HEK293T (cell line): ENCODE data around the gene WDR27.

ENCODE experiments used
- CTCF ChIA-PET: fragments of 350-600 bp; formaldehyde crosslinking; extraction: SDS; loops from one replicate; lab custom pipeline; 2021; ENCODE audit warnings: antibody characterized with exemption, inconsistent platforms; lab: Yijun Ruan, JAX
- POLR2A ChIA-PET: fragments of 350-600 bp; formaldehyde crosslinking; extraction: SDS; loops from one replicate; lab custom pipeline; 2020; ENCODE audit warnings: antibody characterized with exemption, inconsistent platforms; lab: Yijun Ruan, JAX
- DNase-seq: peaks from one replicate; pipeline ENCODE4 v3.0.0; 2012; ENCODE audit warnings: mixed read lengths; ENCODE audit errors: extremely low spot score
- ARNT ChIP-seq: fragments of 450-650 bp; IDR thresholded peaks from 2 replicates; pipeline ENCODE4 v1.6.1; 2017; ENCODE audit warnings: mild to moderate bottlenecking
- BHLHE40 ChIP-seq: fragments of 450-650 bp; IDR thresholded peaks from 2 replicates; pipeline ENCODE4 v1.6.1; 2016; ENCODE audit warnings: mild to moderate bottlenecking, moderate library complexity, borderline replicate concordance
- CTBP1 ChIP-seq: fragments of 450-650 bp; IDR thresholded peaks from 2 replicates; pipeline ENCODE4 v1.6.1; 2016; ENCODE audit warnings: borderline replicate concordance
- ELF4 ChIP-seq: fragments of 450-650 bp; IDR thresholded peaks from 2 replicates; pipeline ENCODE4 v1.6.1; 2017; ENCODE audit warnings: antibody characterized with exemption
- FOXA1 ChIP-seq: fragments of 450-650 bp; IDR thresholded peaks from 2 replicates; pipeline ENCODE4 v1.6.1; 2016; ENCODE audit warnings: mild to moderate bottlenecking
- FOXK2 ChIP-seq: fragments of 450-650 bp; IDR thresholded peaks from 2 replicates; pipeline ENCODE4 v1.6.1; 2016; ENCODE audit warnings: mild to moderate bottlenecking
- FOXM1 ChIP-seq: fragments of 450-650 bp; IDR thresholded peaks from 2 replicates; pipeline ENCODE4 v1.6.1; 2017; ENCODE audit warnings: mild to moderate bottlenecking, borderline replicate concordance
- HDGF ChIP-seq: fragments of 450-650 bp; IDR thresholded peaks from 2 replicates; pipeline ENCODE4 v1.6.1; 2017; ENCODE audit warnings: antibody characterized with exemption, borderline replicate concordance
- L3MBTL2 ChIP-seq: fragments of 450-650 bp; conservative IDR thresholded peaks from 2 replicates; pipeline ENCODE4 v1.6.1; 2016; ENCODE audit warnings: mild to moderate bottlenecking
- LEF1 ChIP-seq: fragments of 450-650 bp; IDR thresholded peaks from 2 replicates; pipeline ENCODE4 v1.6.1; 2017; ENCODE audit warnings: mild to moderate bottlenecking, borderline replicate concordance
- NFRKB ChIP-seq: fragments of 450-650 bp; IDR thresholded peaks from 2 replicates; pipeline ENCODE4 v1.6.1; 2016; ENCODE audit warnings: mild to moderate bottlenecking, moderate library complexity
- PKNOX1 ChIP-seq: fragments of 450-650 bp; IDR thresholded peaks from 2 replicates; pipeline ENCODE4 v1.6.1; 2016
- SP1 ChIP-seq: fragments of 450-650 bp; IDR thresholded peaks from 2 replicates; pipeline ENCODE4 v1.6.1; 2017
- SUZ12 ChIP-seq: fragments of 450-650 bp; IDR thresholded peaks from 2 replicates; pipeline ENCODE4 v1.6.1; 2016; ENCODE audit warnings: mild to moderate bottlenecking
- TARDBP ChIP-seq: fragments of 450-650 bp; IDR thresholded peaks from 2 replicates; pipeline ENCODE4 v1.6.1; 2016
- ZNF384 ChIP-seq: fragments of 450-650 bp; IDR thresholded peaks from 2 replicates; pipeline ENCODE4 v1.6.1; 2016

The WDR27 gene

GRCh38 chr6:169660751-169661390 lies 41.0 kb downstream of the WDR27 start:
- CTCF ChIA-PET = no interaction called here
- no peak for DNase-seq
- TF ChIP-seq FOXK2 (no peak), LEF1 (no peak), NFRKB (no peak), L3MBTL2 (no peak), SP1 (no peak), TARDBP (no peak), ARNT (no peak), ZNF384 (no peak), ELF4 (no peak)
- POLR2A ChIA-PET = no interaction called here

- ChIA-PET CTCF (no interaction called here), POLR2A (no interaction called here)
These were observed 41.8 kb downstream of the WDR27 start for GRCh38 chr6:169659820-169660610.

GRCh38 chr6:169657284-169657610 lies 44.6 kb downstream of the WDR27 start:
- TF ChIP-seq NFRKB = no peak
- no peak for TF ChIP-seq PKNOX1
- no peak for TF ChIP-seq SP1
- no peak for TF ChIP-seq HDGF
- ChIA-PET POLR2A (no interaction called here), CTCF (no interaction called here)
- DNase-seq = no peak

More at GRCh38 chr6:169659820-169660610, 41.8 kb downstream of the WDR27 start:
- no peak for DNase-seq
- no peak for TF ChIP-seq FOXK2
- TF ChIP-seq HDGF = no peak

- DNase-seq = no peak
- ChIA-PET CTCF (no interaction called here), POLR2A (no interaction called here)
- TF ChIP-seq LEF1 (no peak), PKNOX1 (no peak), TARDBP (no peak)
These were observed 45.1 kb downstream of the WDR27 start for GRCh38 chr6:169656546-169657283.

- ChIA-PET POLR2A (no interaction called here), CTCF (no interaction called here)
- TF ChIP-seq PKNOX1 (no peak), FOXM1 (no peak), SUZ12 (no peak)
- DNase-seq = no peak
These were observed 47.0 kb downstream of the WDR27 start for GRCh38 chr6:169654598-169655391.

GRCh38 chr6:169653691-169654090 lies 48.1 kb downstream of the WDR27 start:
- ChIA-PET POLR2A (no interaction called here), CTCF (no interaction called here)
- TF ChIP-seq L3MBTL2 (no peak), LEF1 (no peak), NFRKB (no peak), FOXK2 (no peak), HDGF (no peak), FOXA1 (no peak), ZNF384 (no peak), ARNT (no peak), SP1 (no peak), BHLHE40 (no peak), FOXM1 (no peak), PKNOX1 (no peak), CTBP1 (no peak), ELF4 (no peak), SUZ12 (no peak), TARDBP (no peak)
- DNase-seq = no peak
